ENCODE data around the gene TYMP. TPM values are rescaled to one million over a fixed set of nuclear protein-coding genes. Genes with fewer than 3 reads are reported as not detected.
A peak's percentile ranks its signal among the peaks of the same experiment; 100 is the strongest.
"Not testable (repeated sequence)": the region's sequence is repeated elsewhere in the genome, so short reads cannot be mapped to it uniquely, and the experiment has no call there.

The TYMP gene
- total and polyA plus RNA-seq, 3 donors from 2014 or later: 12.5 to 25.9 (median 15.4) TPM

DNA sequence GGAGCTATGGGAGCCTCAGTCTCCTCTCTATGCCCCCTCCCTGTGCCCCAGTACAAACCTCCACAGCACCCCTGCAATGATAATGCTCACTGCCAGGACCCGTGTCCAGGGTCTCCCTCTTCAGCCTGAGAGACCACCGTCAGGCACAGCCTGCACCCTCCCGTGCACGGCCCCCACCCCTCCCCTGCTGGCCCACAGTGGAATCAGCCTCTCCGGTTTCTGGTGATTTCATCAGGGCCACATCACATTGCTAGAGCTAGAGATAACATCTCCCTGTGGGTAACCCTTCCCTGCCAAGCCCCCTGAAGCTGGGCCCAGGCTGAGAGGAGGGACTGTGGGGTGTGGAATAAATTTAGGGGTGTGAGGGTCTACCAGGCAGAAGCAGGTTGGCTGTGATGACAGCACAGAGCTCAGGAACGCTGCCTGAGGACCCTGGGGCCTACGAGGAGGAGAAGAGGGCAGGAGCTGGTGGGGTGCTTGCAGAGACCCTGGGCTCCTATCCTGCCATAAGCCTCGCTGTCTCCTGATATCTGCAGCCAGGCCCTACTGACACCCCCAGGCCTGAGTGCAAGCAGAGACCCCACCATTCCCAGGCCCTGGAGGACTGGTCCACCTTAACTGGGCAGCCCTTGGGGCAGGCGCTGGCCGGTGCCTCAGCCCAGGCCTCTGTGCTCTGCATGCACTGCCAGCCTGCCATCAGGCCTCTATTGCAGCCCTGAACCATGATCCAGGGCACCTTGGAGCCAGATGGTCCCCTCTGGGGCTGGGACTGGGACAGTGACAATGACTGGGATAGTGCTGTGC, 15.9 kb upstream of the TYMP start, which contains the start of gene KLHDC7B:
Gene KLHDC7B (plus strand): TSS at position 378 of the 804 bp plus-strand sequence. CDS start 345 bp downstream, at position 723.
- no peaks in the 10 kb centered on the region for H3K9me3 ChIP-seq
- intact Hi-C loops (cut with DNase I; ENCODE audit: low total_unique reads): no loop called here
- WGBS, 2 donors: 59 to 71% methylated on average over 6 to 10 of the region's 10 CpGs
- TF ChIP-seq POLR2A (IDR thresholded peaks at IDR 0.05): no peak
- TF ChIP-seq, protein P1, sequence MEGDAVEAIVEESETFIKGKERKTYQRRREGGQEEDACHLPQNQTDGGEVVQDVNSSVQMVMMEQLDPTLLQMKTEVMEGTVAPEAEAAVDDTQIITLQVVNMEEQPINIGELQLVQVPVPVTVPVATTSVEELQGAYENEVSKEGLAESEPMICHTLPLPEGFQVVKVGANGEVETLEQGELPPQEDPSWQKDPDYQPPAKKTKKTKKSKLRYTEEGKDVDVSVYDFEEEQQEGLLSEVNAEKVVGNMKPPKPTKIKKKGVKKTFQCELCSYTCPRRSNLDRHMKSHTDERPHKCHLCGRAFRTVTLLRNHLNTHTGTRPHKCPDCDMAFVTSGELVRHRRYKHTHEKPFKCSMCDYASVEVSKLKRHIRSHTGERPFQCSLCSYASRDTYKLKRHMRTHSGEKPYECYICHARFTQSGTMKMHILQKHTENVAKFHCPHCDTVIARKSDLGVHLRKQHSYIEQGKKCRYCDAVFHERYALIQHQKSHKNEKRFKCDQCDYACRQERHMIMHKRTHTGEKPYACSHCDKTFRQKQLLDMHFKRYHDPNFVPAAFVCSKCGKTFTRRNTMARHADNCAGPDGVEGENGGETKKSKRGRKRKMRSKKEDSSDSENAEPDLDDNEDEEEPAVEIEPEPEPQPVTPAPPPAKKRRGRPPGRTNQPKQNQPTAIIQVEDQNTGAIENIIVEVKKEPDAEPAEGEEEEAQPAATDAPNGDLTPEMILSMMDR (IDR thresholded peaks at IDR 0.05): no peak
- no peaks in the 10 kb centered on the region for H3K27me3 ChIP-seq
- DNase-seq: no peak
- H3K4me1 ChIP-seq: peaks cover 11% of the 10 kb centered on the region
- no peaks in the 10 kb centered on the region for H3K36me3 ChIP-seq (ENCODE audit: low read depth, missing control alignments)
- H3K27ac ChIP-seq: no peak within 1 kb of the TSS
- H3K4me3 ChIP-seq: peak within 1 kb of the TSS in 1 of 2 donors; percentile 9

DNA sequence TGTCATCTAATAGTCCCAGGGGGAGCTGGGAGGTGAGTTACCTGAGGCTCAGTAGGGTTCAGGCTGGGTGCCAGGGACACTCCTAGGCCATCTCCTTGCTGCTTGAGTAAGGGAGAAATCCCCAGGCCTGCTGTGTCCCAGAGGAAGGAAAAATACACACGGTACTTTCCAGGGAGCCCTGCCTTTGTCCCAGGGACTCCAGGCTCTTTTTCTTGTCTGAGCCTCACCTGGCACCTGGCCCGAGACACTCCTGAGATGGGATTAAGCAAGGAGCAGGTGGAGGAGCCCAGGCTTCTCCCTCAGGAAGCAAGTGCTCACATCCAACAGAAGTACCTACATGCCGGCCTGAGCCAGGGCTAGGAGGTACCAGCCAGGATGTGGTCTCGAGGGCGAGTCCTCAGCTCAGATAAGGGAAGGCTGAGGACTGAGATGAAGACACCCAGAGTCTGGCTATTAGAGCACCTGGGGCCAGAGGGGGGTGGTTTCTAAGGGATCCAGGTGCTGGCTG, 15.0 kb upstream of the TYMP start:
- no peaks in the 10 kb centered on the region for H3K36me3 ChIP-seq (ENCODE audit: low read depth, missing control alignments)
- DNase-seq: no peak
- intact Hi-C loops (cut with DNase I; ENCODE audit: low total_unique reads): no loop called here
- H3K27ac ChIP-seq: no peak overlapping the region
- no peak overlapping the region for H3K4me3 ChIP-seq
- H3K9me3 ChIP-seq: no peaks in the 10 kb centered on the region
- 72 to 76% methylated on average over 5 of the region's 5 CpGs for WGBS, 2 donors
- H3K27me3 ChIP-seq: no peaks in the 10 kb centered on the region
- H3K4me1 ChIP-seq: peaks cover 11% of the 10 kb centered on the region
- no peak for TF ChIP-seq POLR2A (IDR thresholded peaks at IDR 0.05)
- TF ChIP-seq, protein P1 (IDR thresholded peaks at IDR 0.05): no peak

DNA sequence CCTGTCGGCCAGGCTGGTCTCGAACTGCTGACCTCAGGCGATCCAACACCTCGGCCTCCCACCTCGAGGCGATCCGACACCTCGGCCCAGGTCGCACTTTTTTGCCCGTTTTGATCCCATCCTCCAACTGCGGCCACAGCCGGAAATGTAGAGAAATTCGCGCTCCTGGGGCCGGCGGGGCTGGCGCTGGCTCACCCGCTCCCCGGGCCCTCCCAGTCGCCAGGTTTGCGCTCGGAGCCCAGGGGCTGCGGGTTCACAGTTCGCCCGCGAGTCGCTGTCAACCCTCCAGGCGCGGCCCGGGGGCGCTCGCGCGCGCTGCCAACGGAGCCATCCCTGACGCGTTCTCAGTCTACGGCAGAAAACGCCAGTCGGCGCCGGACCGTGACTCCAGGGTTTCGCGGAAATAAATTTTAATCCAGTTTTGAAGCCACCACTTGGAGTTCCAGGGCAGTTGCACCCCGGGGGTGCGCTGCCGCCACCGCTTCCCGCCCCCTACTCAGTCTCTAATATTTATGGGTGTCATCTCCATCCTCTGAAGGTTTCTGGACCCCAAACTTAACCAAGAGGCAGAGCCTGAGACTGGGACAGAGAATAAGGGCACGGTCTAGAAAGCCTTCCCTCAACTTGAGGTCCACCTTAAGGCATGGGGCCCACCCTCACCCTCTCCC, 14.4 kb upstream of the TYMP start:
- Histone ChIP-seq H3K36me3 (ENCODE audit: low read depth, missing control alignments) (no peaks in the 10 kb centered on the region), H3K4me1 (peaks cover 11% of the 10 kb centered on the region), H3K4me3 (no peak overlapping the region), H3K27ac (no peak overlapping the region), H3K27me3 (no peaks in the 10 kb centered on the region), H3K9me3 (no peaks in the 10 kb centered on the region)
- DNase-seq: peak; percentile 76
- intact Hi-C loops (cut with DNase I; ENCODE audit: low total_unique reads): no loop called here
- no peak for TF ChIP-seq POLR2A (IDR thresholded peaks at IDR 0.05)
- TF ChIP-seq, protein P1 (IDR thresholded peaks at IDR 0.05): peak in 1 of 3 experiments; percentile 40
- 4 to 8% methylated on average over 30 to 52 of the region's 52 CpGs for WGBS, 2 donors

DNA sequence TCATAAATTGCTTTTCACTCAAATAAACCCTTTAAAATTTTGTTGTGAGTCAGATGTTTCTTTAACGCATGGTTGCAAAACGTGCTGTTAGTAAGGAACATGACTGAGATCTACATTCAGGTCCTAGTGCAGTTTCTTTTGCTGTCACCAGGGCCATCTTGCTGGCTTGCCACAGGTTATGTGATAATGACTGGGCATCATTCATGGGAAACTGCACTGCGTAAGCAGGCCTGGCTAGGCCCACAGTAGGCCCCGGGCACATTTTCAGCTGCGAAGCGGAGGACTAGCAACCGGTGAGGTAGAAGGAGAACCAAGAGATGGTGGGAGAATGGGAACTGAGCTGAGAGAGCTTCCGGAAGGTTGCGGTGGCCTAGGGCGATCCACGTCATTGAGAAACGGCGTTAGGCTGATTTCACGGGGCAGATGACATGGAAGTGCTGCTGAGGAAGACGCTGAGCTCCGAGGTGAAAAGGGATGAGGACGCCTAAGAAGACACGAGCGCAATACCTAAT, 12.7 kb upstream of the TYMP start:
- Histone ChIP-seq H3K27ac (no peak overlapping the region), H3K36me3 (ENCODE audit: low read depth, missing control alignments) (no peaks in the 10 kb centered on the region), H3K27me3 (no peaks in the 10 kb centered on the region), H3K4me3 (no peak overlapping the region), H3K9me3 (no peaks in the 10 kb centered on the region), H3K4me1 (peaks cover 5% of the 10 kb centered on the region)
- intact Hi-C loops (cut with DNase I; ENCODE audit: low total_unique reads): no loop called here
- DNase-seq: no peak
- TF ChIP-seq, protein P1 (IDR thresholded peaks at IDR 0.05): no peak
- TF ChIP-seq POLR2A (IDR thresholded peaks at IDR 0.05): no peak
- 89% methylated on average over 19 of the region's 19 CpGs for WGBS, 2 donors

DNA sequence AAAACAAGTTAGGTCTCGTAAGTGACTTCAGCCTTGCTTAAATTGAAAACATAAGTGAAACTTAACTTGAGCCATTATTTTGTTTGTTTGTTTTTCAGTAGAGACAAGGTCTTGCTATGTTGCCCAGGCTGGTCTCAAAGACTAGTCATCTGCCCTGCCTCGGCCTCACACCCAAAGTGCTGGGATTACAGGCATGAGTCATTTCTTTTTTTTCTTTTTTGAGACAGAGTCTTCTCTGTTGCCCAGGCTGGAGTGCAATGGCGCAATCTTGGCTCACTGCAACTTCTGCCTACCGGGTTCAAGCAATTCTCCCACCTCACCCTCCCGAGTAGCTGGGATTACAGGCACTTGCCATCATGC, 11.8 kb upstream of the TYMP start:
- H3K27me3 ChIP-seq; H3K9me3 ChIP-seq; H3K4me1 ChIP-seq; H3K36me3 ChIP-seq (ENCODE audit: low read depth, missing control alignments); H3K4me3 ChIP-seq; intact Hi-C loops (cut with DNase I; ENCODE audit: low total_unique reads); DNase-seq; H3K27ac ChIP-seq: not testable (repeated sequence)
- 82 to 88% methylated on average over 5 of the region's 5 CpGs for WGBS, 2 donors

All from testis (tissue), 3 donors.